ENCODE data around the gene PIK3CB. TPM values are rescaled to one million over a fixed set of nuclear protein-coding genes. Genes with fewer than 3 reads are reported as not detected.
"Not testable (repeated sequence)": the region's sequence is repeated elsewhere in the genome, so short reads cannot be mapped to it uniquely, and the experiment has no call there.

Gene PIK3CB
- total RNA-seq, 1 experiment from 2014 or later = 11.1 TPM

- no peak for DNase-seq (ENCODE audit: low read depth)
These were observed 87.5 kb downstream of the PIK3CB start for GRCh38 chr3:138747225-138747624.

GRCh38 chr3:138740072-138740471 lies 94.7 kb downstream of the PIK3CB start:
- no peak for DNase-seq (ENCODE audit: low read depth)

GRCh38 chr3:138732456-138732855 lies 102.3 kb downstream of the PIK3CB start:
- no peak for DNase-seq (ENCODE audit: low read depth)

GRCh38 chr3:138726946-138727730 lies 107.6 kb downstream of the PIK3CB start:
- no peak for DNase-seq (ENCODE audit: low read depth)

GRCh38 chr3:138726042-138726441 lies 108.7 kb downstream of the PIK3CB start:
- not testable (repeated sequence) for DNase-seq (ENCODE audit: low read depth)

GRCh38 chr3:138725116-138725515 lies 109.6 kb downstream of the PIK3CB start:
- no peak for DNase-seq (ENCODE audit: low read depth)

GRCh38 chr3:138724443-138724842 lies 110.3 kb downstream of the PIK3CB start:
- no peak for DNase-seq (ENCODE audit: low read depth)

- DNase-seq (ENCODE audit: low read depth) = no peak
These were observed 115.9 kb downstream of the PIK3CB start for GRCh38 chr3:138718849-138719248.

GRCh38 chr3:138717348-138717747 lies 117.4 kb downstream of the PIK3CB start:
- DNase-seq (ENCODE audit: low read depth) = no peak

- no peak for DNase-seq (ENCODE audit: low read depth)
These were observed 122.6 kb downstream of the PIK3CB start for GRCh38 chr3:138712086-138712485.

GRCh38 chr3:138705675-138706074 lies 129.1 kb downstream of the PIK3CB start:
- no peak for DNase-seq (ENCODE audit: low read depth)

GRCh38 chr3:138696666-138697370 lies 137.9 kb downstream of the PIK3CB start:
- no peak for DNase-seq (ENCODE audit: low read depth)

- peak; percentile 97 for DNase-seq (ENCODE audit: low read depth)
These were observed 140.3 kb downstream of the PIK3CB start for GRCh38 chr3:138694287-138695007.

- DNase-seq (ENCODE audit: low read depth) = no peak
These were observed 142.6 kb downstream of the PIK3CB start for GRCh38 chr3:138692152-138692551.

- no peak for DNase-seq (ENCODE audit: low read depth)
These were observed 143.4 kb downstream of the PIK3CB start for GRCh38 chr3:138691351-138691750.

GRCh38 chr3:138690036-138690435 lies 144.7 kb downstream of the PIK3CB start:
- no peak for DNase-seq (ENCODE audit: low read depth)

GRCh38 chr3:138688871-138689299 lies 145.8 kb downstream of the PIK3CB start:
- no peak for DNase-seq (ENCODE audit: low read depth)

- no peak for DNase-seq (ENCODE audit: low read depth)
These were observed 147.5 kb downstream of the PIK3CB start for GRCh38 chr3:138687236-138687635.

GRCh38 chr3:138686771-138687221 lies 147.9 kb downstream of the PIK3CB start:
- peak; percentile 77 for DNase-seq (ENCODE audit: low read depth)

- no peak for DNase-seq (ENCODE audit: low read depth)
These were observed 150.3 kb downstream of the PIK3CB start for GRCh38 chr3:138684396-138684795.

- no peak for DNase-seq (ENCODE audit: low read depth)
These were observed 152.1 kb downstream of the PIK3CB start for GRCh38 chr3:138682648-138683047.

- DNase-seq (ENCODE audit: low read depth) = no peak
These were observed 153.1 kb downstream of the PIK3CB start for GRCh38 chr3:138681463-138682220.

Data from RPMI7951 (cell line).